K562 (cell line): ENCODE data around the gene SPG21. TPM values are rescaled to one million over a fixed set of nuclear protein-coding genes. Genes with fewer than 3 reads are reported as not detected.

Experiments used
- ARID2 ChIP-seq: fragments of 450-650 bp; IDR thresholded peaks from 2 replicates; pipeline ENCODE4 v1.6.1; 2017; ENCODE audit warnings: antibody characterized with exemption, mild to moderate bottlenecking
- CTBP1 ChIP-seq: fragments of 450-650 bp; IDR thresholded peaks from 2 replicates; pipeline ENCODE4 v1.6.1; 2016; ENCODE audit warnings: borderline replicate concordance
- ETV6 ChIP-seq, 3 experiments: fragments of 150-350 bp in 1 of 3; sonication (generic) in 1 of 3; formaldehyde crosslinking in 1 of 3; IDR thresholded peaks; 2 replicates each; pipeline versions ENCODE4 v1.6.1 to v1.8.0; 2014 to 2022; ENCODE audit warnings: borderline replicate concordance in 2 of 3, low read depth in 2 of 3, antibody characterized with exemption in 1 of 3, low read length in 1 of 3, mild to moderate bottlenecking in 1 of 3, missing genetic modification reagents in 1 of 3
- EZH2 ChIP-seq: IDR thresholded peaks from 2 replicates; pipeline ENCODE4 v1.6.1; 2012; ENCODE audit warnings: low read depth, mild to moderate bottlenecking, inconsistent platforms, low read length, borderline replicate concordance
- HEY1 ChIP-seq: fragments of 250-450 bp; sonication (Bioruptor Pico); IDR thresholded peaks from 2 replicates; pipeline ENCODE4 v1.5.0; 2020; ENCODE audit warnings: mild to moderate bottlenecking, moderate library complexity, borderline replicate concordance
- NCOA6 ChIP-seq: fragments of 450-650 bp; IDR thresholded peaks from 2 replicates; pipeline ENCODE4 v1.6.1; 2017; ENCODE audit warnings: mild to moderate bottlenecking
- PHF21A ChIP-seq: fragments of 450-650 bp; IDR thresholded peaks from 2 replicates; pipeline ENCODE4 v1.6.1; 2017; ENCODE audit warnings: low read depth, borderline replicate concordance
- POLR2AphosphoS2 ChIP-seq: IDR thresholded peaks from 2 replicates; pipeline ENCODE4 v1.6.1; 2012; ENCODE audit warnings: low read length, improper control_type of control experiment
- SAP30 ChIP-seq: fragments of 200-600 bp; sonication (generic); IDR thresholded peaks from 2 replicates; pipeline ENCODE4 v1.6.1; 2012; ENCODE audit warnings: borderline replicate concordance, low read depth, mild to moderate bottlenecking, moderate library complexity, low read length, control low read depth, inconsistent platforms; ENCODE audit not compliant: insufficient read depth, poor library complexity, severe bottlenecking
- SMARCA5 ChIP-seq: fragments of 450-650 bp; IDR thresholded peaks from 2 replicates; pipeline ENCODE4 v1.6.1; 2016
- SPI1 ChIP-seq: IDR thresholded peaks from 2 replicates; pipeline ENCODE4 v1.6.1; 2011; ENCODE audit warnings: low read depth, low read length, control low read depth, borderline replicate concordance
- ZNF197 ChIP-seq: fragments of 200-800 bp; sonication (Bioruptor generic); IDR thresholded peaks from 2 replicates; pipeline ENCODE4 v1.6.1; 2016; ENCODE audit warnings: low read depth, missing genetic modification characterization, missing compliant biosample characterization
- ZNF518B ChIP-seq: fragments of 250-450 bp; sonication (Bioruptor Pico); IDR thresholded peaks from 2 replicates; pipeline ENCODE4 v1.5.0; 2021; ENCODE audit warnings: mild to moderate bottlenecking, moderate library complexity
- polyA plus RNA-seq, 8 experiments: library from polyadenylated mRNA; depleted of rRNA in 4 of 8; stranded (reverse) in 5 of 8; unstranded in 3 of 8; fragments of >200 nt; fragmentation: Nextera tagmentation in 2 of 8; fragmentation: Illumina TruSeq in 1 of 8; extraction: Ambion mirVana in 2 of 8; extraction: Trizol in 1 of 8; gene quantifications; 2 replicates each; pipeline versions ENCODE4 v1.2.1 to v1.2.3, GENCODE V29; 2011 to 2014; ENCODE audit warnings: inconsistent platforms in 1 of 8, missing spikeins in 1 of 8
- total RNA-seq, 7 experiments: library from RNA; depleted of rRNA in 6 of 7; stranded (reverse); fragments of >200 nt in 6 of 7; fragmentation: Illumina TruSeq in 2 of 7; extraction: Trizol in 2 of 7; gene quantifications; 2 replicates each; pipeline versions ENCODE4 v1.2.1 to v1.2.3, GENCODE V29; 2011 to 2021; ENCODE audit warnings: low replicate concordance in 1 of 7
- TF ChIP-seq, protein P1 (sequence below): sonication (generic); formaldehyde crosslinking; IDR thresholded peaks from 2 replicates; pipeline ENCODE4 v1.8.0; 2022; ENCODE audit warnings: mild to moderate bottlenecking, missing genetic modification reagents
- TF ChIP-seq, protein P2 (sequence below): fragments of 250-450 bp; sonication (Bioruptor Pico); IDR thresholded peaks from 2 replicates; pipeline ENCODE4 v1.5.0; 2021
- TF ChIP-seq, protein P3 (sequence below): sonication (generic); IDR thresholded peaks from 2 replicates; pipeline ENCODE4 v1.6.1; 2016

SPG21 gene
- total and polyA plus RNA-seq, 9 of the 15 experiments (the other 6 are each of a cell fraction or from before 2014, with no cell fraction given) = 22.8 to 98.8 (median 65.1) TPM

DNA sequence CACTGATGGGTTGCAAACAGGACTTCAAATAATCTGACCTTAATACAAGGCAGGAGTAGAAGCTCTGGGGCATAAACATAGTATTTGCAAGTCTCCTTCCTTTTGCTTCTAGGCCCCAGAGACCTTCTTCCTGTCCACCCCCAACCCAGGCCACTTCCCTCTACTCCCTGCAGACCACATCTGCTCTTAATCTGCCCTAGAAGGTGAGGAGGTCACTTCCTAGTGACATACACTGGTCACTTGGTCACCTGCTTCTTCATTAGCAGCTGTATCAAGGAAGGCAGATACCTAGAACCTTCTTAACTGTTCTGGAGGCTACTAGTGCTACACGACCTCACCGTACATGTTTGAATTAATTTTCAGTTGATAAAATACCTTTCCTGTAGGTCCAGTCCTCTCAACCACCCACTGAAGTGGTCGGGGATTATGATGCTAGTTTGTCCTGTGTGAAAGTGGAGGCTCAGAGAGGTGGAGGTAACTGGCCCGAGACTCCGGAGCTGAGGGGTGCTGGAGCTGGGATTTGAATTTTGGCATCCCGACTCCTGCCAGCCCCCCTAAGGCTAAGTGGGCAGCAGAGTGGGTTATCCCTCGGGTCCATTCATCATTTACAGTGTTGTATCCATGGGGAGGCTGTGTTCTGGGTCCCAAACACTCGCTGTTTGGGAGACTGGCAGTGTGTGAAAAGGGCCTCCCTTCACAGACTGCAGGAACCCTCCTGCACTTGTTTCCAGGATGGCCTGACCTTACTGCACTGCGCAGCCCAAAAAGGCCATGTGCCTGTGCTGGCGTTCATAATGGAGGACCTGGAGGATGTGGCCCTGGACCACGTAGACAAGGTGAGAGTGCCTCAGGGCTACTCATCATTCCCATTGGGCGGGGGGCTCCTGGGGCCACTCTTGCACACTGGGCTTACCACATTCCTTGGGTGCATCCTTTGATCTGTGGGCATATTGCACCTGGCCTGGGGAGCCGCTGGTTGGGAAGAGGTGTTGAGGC, 64.1 kb downstream of the SPG21 start (continued):
- TF ChIP-seq ETV6 (IDR thresholded peaks at IDR 0.05; ENCODE audit: borderline replicate concordance in 1 of 2, low read depth in 2 of 2, low read length in 1 of 2) = peak; percentile 64 to 86; a peak in 3 of 4 replicates
- TF ChIP-seq ETV6 (CRISPR knock-in tag; IDR thresholded peaks at IDR 0.05; ENCODE audit: borderline replicate concordance) = no peak
- TF ChIP-seq CTBP1 = 0 out of 2 replicates have a peak, but pooled peaks have one; percentile 47
- no peak for TF ChIP-seq ZNF197
- no peak for TF ChIP-seq NCOA6
- TF ChIP-seq, protein P1, sequence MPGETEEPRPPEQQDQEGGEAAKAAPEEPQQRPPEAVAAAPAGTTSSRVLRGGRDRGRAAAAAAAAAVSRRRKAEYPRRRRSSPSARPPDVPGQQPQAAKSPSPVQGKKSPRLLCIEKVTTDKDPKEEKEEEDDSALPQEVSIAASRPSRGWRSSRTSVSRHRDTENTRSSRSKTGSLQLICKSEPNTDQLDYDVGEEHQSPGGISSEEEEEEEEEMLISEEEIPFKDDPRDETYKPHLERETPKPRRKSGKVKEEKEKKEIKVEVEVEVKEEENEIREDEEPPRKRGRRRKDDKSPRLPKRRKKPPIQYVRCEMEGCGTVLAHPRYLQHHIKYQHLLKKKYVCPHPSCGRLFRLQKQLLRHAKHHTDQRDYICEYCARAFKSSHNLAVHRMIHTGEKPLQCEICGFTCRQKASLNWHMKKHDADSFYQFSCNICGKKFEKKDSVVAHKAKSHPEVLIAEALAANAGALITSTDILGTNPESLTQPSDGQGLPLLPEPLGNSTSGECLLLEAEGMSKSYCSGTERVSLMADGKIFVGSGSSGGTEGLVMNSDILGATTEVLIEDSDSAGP = no peak
- no peak for TF ChIP-seq ZNF518B
- no peak for TF ChIP-seq HEY1 (CRISPR knock-in tag)
- TF ChIP-seq PHF21A = no peak
- no peak for TF ChIP-seq EZH2
- TF ChIP-seq, protein P2, sequence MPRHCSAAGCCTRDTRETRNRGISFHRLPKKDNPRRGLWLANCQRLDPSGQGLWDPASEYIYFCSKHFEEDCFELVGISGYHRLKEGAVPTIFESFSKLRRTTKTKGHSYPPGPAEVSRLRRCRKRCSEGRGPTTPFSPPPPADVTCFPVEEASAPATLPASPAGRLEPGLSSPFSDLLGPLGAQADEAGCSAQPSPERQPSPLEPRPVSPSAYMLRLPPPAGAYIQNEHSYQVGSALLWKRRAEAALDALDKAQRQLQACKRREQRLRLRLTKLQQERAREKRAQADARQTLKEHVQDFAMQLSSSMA (CRISPR knock-in tag) = no peak
- TF ChIP-seq, protein P3, sequence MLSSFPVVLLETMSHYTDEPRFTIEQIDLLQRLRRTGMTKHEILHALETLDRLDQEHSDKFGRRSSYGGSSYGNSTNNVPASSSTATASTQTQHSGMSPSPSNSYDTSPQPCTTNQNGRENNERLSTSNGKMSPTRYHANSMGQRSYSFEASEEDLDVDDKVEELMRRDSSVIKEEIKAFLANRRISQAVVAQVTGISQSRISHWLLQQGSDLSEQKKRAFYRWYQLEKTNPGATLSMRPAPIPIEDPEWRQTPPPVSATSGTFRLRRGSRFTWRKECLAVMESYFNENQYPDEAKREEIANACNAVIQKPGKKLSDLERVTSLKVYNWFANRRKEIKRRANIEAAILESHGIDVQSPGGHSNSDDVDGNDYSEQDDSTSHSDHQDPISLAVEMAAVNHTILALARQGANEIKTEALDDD = peak; percentile 73
- TF ChIP-seq POLR2AphosphoS2 = no peak
- TF ChIP-seq SPI1 = peak; percentile 47; the same call in 1 of the 2 replicates
- no peak for TF ChIP-seq SAP30
- TF ChIP-seq ARID2 = no peak
- TF ChIP-seq SMARCA5 = no peak
